NCI-H345 treated with DMSO at 0.1 percent for 48 hours (cell line): ENCODE results near the gene ANO9.
"Not testable (repeated sequence)": the region's sequence is repeated elsewhere in the genome, so short reads cannot be mapped to it uniquely, and the experiment has no call there.

Experiments
- DNase-seq: peaks from one replicate; lab custom pipeline; 2025; ENCODE audit not compliant: unreplicated experiment; lab: John Stamatoyannopoulos, UW

ANO9 gene

GRCh38 chr11:417652-418342 is 24.0 kb downstream of the ANO9 start:
- no peak for DNase-seq

GRCh38 chr11:416757-417621 is 24.8 kb downstream of the ANO9 start:
- peak; percentile 30 for DNase-seq

- DNase-seq, result no peak
Observed at GRCh38 chr11:416051-416756, 25.6 kb downstream of the ANO9 start.

- DNase-seq, result no peak
Observed at GRCh38 chr11:415640-416041, 26.2 kb downstream of the ANO9 start.

GRCh38 chr11:414318-414857 is 27.4 kb downstream of the ANO9 start:
- no peak for DNase-seq

- no peak for DNase-seq
Observed at GRCh38 chr11:413120-414081, 28.4 kb downstream of the ANO9 start.

GRCh38 chr11:412641-413119 is 29.1 kb downstream of the ANO9 start:
- no peak for DNase-seq

GRCh38 chr11:411520-411919 is 30.3 kb downstream of the ANO9 start:
- not testable (repeated sequence) for DNase-seq

- DNase-seq, result not testable (repeated sequence)
Observed at GRCh38 chr11:410711-411110, 31.1 kb downstream of the ANO9 start.

- no peak for DNase-seq
Observed at GRCh38 chr11:409600-410483, 32.0 kb downstream of the ANO9 start.

GRCh38 chr11:409008-409599 is 32.7 kb downstream of the ANO9 start:
- DNase-seq, result no peak

GRCh38 chr11:408154-409007 is 33.4 kb downstream of the ANO9 start:
- no peak for DNase-seq

- DNase-seq, result no peak
Observed at GRCh38 chr11:407651-408123, 34.1 kb downstream of the ANO9 start.

GRCh38 chr11:406796-407650 is 34.8 kb downstream of the ANO9 start:
- DNase-seq, result no peak

GRCh38 chr11:405954-406795 is 35.6 kb downstream of the ANO9 start:
- DNase-seq, result no peak
